Measurements from ENCODE around the gene OR2L2. TPM values are rescaled to one million over a fixed set of nuclear protein-coding genes. Genes with fewer than 3 reads are reported as not detected.

Gene OR2L2, protein sequence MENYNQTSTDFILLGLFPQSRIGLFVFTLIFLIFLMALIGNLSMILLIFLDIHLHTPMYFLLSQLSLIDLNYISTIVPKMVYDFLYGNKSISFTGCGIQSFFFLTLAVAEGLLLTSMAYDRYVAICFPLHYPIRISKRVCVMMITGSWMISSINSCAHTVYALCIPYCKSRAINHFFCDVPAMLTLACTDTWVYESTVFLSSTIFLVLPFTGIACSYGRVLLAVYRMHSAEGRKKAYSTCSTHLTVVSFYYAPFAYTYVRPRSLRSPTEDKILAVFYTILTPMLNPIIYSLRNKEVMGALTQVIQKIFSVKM
- 0.52 TPM for polyA plus RNA-seq
- long read RNA-seq, donor 1 = 0 reads
- long read RNA-seq, donor 2 = 0 reads
- long read RNA-seq, donor 3 = 0 reads
- long read RNA-seq, donor 4 = 0 reads
- long read RNA-seq, donor 5 = 0 reads
- long read RNA-seq, donor 6 = 0 reads
- long read RNA-seq, donor 7, partial matches to known transcripts = 0 of 1 reads
- long read RNA-seq, donor 7, other reads (novel, unspliced or antisense) = 0 of 1 reads
- long read RNA-seq, donor 8 = 0 reads
- long read RNA-seq, donor 9 = 0 reads
- long read RNA-seq, donor 10 = 0 reads
- long read RNA-seq, donor 11 = 0 reads

DNA sequence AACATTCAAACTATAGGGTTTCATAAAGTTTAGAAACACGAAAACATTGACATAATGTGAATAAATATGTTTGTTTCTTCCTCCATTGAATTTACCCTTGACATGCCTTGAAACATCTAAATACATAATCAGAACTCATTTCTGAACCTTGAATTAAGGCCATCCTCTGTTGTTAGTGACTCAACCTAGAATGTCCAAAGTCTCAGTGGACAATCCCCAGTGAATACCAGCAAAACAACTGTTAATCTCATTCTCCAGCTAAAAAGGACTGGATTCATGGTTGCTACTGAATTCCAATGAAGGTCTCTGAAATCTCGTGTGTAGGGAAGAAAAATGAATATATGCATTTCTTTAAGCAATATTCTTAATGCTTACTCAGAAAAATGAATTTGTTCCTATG, at the start of gene OR2L2:
OR2L2 (plus strand) TSS at position 301 of the 400 bp plus-strand sequence. CDS start 8,198 bp downstream, outside the sequence.
- no peaks in the 10 kb centered on the region for H3K27me3 ChIP-seq (ENCODE audit: control insufficient read depth, insufficient read depth, low read length)
- DNase-seq = no peak
- H3K4me3 ChIP-seq (ENCODE audit: low read length) = no peak within 1 kb of the TSS
- 38% methylated on average over 1 of the region's 2 CpGs for WGBS (ENCODE audit: insufficient coverage, low lambda C conversion rate)
- H3K36me3 ChIP-seq (ENCODE audit: control insufficient read depth, insufficient read depth, low read length) = no peaks in the 10 kb centered on the region
- H3K9me3 ChIP-seq (ENCODE audit: control insufficient read depth, low read depth, low read length) = peaks cover 3% of the 10 kb centered on the region
- H3K27ac ChIP-seq (ENCODE audit: low read length) = no peak within 1 kb of the TSS
- no peaks in the 10 kb centered on the region for H3K4me1 ChIP-seq (ENCODE audit: control insufficient read depth, insufficient read depth, low read length)

DNA sequence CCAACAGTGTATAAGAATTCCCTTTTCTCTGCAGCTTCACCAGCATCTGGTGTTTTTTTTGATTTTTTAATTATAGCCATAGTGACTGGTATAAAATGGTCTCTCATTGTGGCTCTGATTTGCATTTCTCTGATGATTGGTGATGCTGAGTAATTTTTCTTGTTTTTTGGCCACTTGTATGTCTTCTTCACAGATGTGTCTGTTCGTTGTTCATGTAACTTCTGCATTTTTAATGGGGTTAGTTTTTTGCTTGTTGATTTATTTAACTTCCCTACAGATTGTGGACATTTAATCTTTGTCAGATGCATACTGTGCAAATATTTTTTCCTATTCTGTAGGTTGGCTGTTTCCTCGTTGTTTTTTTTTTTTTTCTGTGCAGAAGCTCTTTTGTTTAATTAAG, 36.9 kb upstream of the OR2L2 start:
- H3K4me1 ChIP-seq (ENCODE audit: control insufficient read depth, insufficient read depth, low read length) = no peaks in the 10 kb centered on the region
- no peaks in the 10 kb centered on the region for H3K27me3 ChIP-seq (ENCODE audit: control insufficient read depth, insufficient read depth, low read length)
- 88% methylated on average over 1 of the region's 2 CpGs for WGBS (ENCODE audit: insufficient coverage, low lambda C conversion rate)
- DNase-seq = no peak
- H3K4me3 ChIP-seq (ENCODE audit: low read length) = no peak overlapping the region
- no peaks in the 10 kb centered on the region for H3K36me3 ChIP-seq (ENCODE audit: control insufficient read depth, insufficient read depth, low read length)
- H3K9me3 ChIP-seq (ENCODE audit: control insufficient read depth, low read depth, low read length) = peaks cover 8% of the 10 kb centered on the region
- no peak overlapping the region for H3K27ac ChIP-seq (ENCODE audit: low read length)

DNA sequence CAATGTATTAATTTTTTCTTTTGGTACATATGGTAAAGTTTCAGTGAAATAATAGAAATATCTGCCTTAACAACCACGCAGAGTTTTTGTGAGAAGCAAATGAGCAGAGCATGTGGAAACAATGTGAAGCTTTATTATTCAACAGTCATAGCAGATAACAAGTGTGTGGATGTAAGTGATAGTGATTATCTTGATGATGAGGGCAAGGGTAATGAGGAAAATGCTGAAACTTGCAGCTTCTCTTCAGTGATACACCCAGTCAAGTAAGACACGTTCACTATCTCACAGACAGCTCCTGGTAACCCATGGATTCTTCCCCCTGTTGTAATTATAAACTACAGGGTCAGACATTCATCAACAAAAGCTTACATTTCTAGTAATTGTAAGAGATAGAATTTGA, 31.1 kb upstream of the OR2L2 start:
- Histone ChIP-seq H3K27me3 (ENCODE audit: control insufficient read depth, insufficient read depth, low read length) (no peaks in the 10 kb centered on the region), H3K4me3 (ENCODE audit: low read length) (no peak overlapping the region), H3K9me3 (ENCODE audit: control insufficient read depth, low read depth, low read length) (peaks cover 4% of the 10 kb centered on the region), H3K36me3 (ENCODE audit: control insufficient read depth, insufficient read depth, low read length) (no peaks in the 10 kb centered on the region), H3K4me1 (ENCODE audit: control insufficient read depth, insufficient read depth, low read length) (no peaks in the 10 kb centered on the region), H3K27ac (ENCODE audit: low read length) (no peak overlapping the region)
- no peak for DNase-seq
- WGBS (ENCODE audit: insufficient coverage, low lambda C conversion rate) = 40% methylated on average over 1 of the region's 2 CpGs

DNA sequence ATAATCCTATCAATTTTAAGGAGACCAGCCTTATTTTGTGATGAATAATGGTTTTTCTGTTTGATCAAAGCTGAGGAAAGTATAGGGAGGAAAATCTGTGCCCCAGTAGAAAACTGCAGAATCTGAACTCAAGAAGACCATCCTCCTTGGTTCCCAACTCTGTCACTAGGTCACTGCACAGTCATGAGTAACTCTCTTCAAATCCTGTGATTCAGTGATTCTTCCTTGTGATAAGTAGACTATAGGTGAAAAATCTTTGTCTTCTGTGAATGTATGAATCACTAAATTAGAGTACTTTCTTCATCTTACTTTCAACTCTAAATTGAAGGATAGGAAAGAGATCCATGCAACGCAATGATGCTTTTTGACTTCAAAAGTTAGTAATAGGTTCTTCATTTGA, 29.7 kb upstream of the OR2L2 start:
- no peaks in the 10 kb centered on the region for H3K36me3 ChIP-seq (ENCODE audit: control insufficient read depth, insufficient read depth, low read length)
- no peaks in the 10 kb centered on the region for H3K27me3 ChIP-seq (ENCODE audit: control insufficient read depth, insufficient read depth, low read length)
- no peak for DNase-seq
- H3K4me3 ChIP-seq (ENCODE audit: low read length) = no peak overlapping the region
- H3K4me1 ChIP-seq (ENCODE audit: control insufficient read depth, insufficient read depth, low read length) = no peaks in the 10 kb centered on the region
- H3K9me3 ChIP-seq (ENCODE audit: control insufficient read depth, low read depth, low read length) = no peaks in the 10 kb centered on the region
- no peak overlapping the region for H3K27ac ChIP-seq (ENCODE audit: low read length)
- 100% methylated on average over 1 of the region's 1 CpG for WGBS (ENCODE audit: insufficient coverage, low lambda C conversion rate)

DNA sequence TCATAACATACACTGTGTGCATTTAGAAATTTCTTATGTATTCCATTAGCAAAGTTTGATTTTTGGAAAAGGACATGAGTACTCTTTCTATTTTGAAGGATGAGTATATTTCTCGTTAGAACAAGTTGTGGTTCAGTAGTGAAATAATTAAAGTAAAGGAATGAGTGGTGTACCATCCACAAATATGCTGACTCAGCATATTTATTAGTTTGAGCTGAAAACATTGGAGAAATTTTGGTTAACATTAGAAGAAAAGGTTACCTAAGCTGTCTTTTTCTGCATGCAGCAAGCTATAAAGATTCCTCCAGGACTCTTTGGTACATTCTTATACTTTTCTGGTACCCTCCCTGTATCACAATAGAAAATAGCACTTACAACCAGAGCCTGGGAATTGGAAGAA, 22.1 kb upstream of the OR2L2 start:
- H3K36me3 ChIP-seq (ENCODE audit: control insufficient read depth, insufficient read depth, low read length) = no peaks in the 10 kb centered on the region
- no peak overlapping the region for H3K4me3 ChIP-seq (ENCODE audit: low read length)
- DNase-seq = no peak
- H3K27ac ChIP-seq (ENCODE audit: low read length) = no peak overlapping the region
- WGBS (ENCODE audit: insufficient coverage, low lambda C conversion rate) = 80% methylated on average over 1 of the region's 1 CpG
- no peaks in the 10 kb centered on the region for H3K9me3 ChIP-seq (ENCODE audit: control insufficient read depth, low read depth, low read length)
- H3K4me1 ChIP-seq (ENCODE audit: control insufficient read depth, insufficient read depth, low read length) = no peaks in the 10 kb centered on the region
- no peaks in the 10 kb centered on the region for H3K27me3 ChIP-seq (ENCODE audit: control insufficient read depth, insufficient read depth, low read length)

DNA sequence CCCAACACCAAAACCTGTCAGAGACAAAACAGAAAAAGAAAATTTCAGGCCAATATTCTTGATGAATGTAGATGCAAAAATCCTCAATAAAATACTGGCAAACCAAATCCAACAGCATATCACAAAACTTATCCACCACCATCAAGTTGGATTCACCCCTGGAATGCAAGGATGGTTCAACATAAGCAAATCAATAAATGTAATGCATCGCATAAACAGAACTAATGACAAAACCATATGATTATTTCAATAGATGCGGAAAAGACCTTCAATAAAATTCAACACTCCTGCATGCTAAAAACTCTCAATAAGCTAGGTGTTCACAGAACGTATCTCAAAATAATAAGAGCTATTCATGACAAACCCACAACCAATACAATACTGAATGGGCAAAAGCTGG, 20.2 kb upstream of the OR2L2 start:
- Histone ChIP-seq H3K36me3 (ENCODE audit: control insufficient read depth, insufficient read depth, low read length) (no peaks in the 10 kb centered on the region), H3K9me3 (ENCODE audit: control insufficient read depth, low read depth, low read length) (no peaks in the 10 kb centered on the region), H3K4me3 (ENCODE audit: low read length) (no peak overlapping the region), H3K27ac (ENCODE audit: low read length) (no peak overlapping the region), H3K27me3 (ENCODE audit: control insufficient read depth, insufficient read depth, low read length) (no peaks in the 10 kb centered on the region), H3K4me1 (ENCODE audit: control insufficient read depth, insufficient read depth, low read length) (no peaks in the 10 kb centered on the region)
- no CpG with 5 or more reads among the region's 3 CpGs for WGBS (ENCODE audit: insufficient coverage, low lambda C conversion rate)
- DNase-seq = no peak

DNA sequence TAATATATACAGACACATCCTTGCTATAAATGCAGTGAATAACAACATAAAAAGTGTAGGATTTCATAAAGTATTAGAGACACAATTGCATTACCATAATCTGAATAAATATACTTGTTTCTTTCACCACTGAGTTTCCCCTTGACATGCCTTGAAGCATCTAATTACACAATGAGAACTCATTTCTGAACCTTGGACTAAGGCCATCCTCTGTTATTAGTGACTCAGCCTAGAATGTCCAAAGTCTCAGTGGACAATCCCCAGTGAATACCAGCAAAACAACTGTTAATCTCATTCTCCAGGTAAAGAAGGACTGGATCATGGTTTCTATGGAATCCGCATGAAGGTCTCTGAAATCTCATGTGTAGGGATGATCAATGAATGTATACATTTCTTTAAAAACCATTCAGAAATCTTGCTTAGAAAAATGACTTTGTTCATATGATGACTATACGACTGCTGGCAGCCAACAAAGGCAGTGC, 16.6 kb upstream of the OR2L2 start, which contains the start of gene OR2L5:
OR2L5 (plus strand) TSS at position 432 of the 482 bp plus-strand sequence. CDS start 8,288 bp downstream, outside the sequence.
- Histone ChIP-seq H3K9me3 (ENCODE audit: control insufficient read depth, low read depth, low read length) (no peaks in the 10 kb centered on the region), H3K27ac (ENCODE audit: low read length) (no peak within 1 kb of the TSS), H3K4me3 (ENCODE audit: low read length) (no peak within 1 kb of the TSS), H3K4me1 (ENCODE audit: control insufficient read depth, insufficient read depth, low read length) (no peaks in the 10 kb centered on the region), H3K36me3 (ENCODE audit: control insufficient read depth, insufficient read depth, low read length) (no peaks in the 10 kb centered on the region), H3K27me3 (ENCODE audit: control insufficient read depth, insufficient read depth, low read length) (no peaks in the 10 kb centered on the region)
- 100% methylated on average over 1 of the region's 2 CpGs for WGBS (ENCODE audit: insufficient coverage, low lambda C conversion rate)
- no peak for DNase-seq

DNA sequence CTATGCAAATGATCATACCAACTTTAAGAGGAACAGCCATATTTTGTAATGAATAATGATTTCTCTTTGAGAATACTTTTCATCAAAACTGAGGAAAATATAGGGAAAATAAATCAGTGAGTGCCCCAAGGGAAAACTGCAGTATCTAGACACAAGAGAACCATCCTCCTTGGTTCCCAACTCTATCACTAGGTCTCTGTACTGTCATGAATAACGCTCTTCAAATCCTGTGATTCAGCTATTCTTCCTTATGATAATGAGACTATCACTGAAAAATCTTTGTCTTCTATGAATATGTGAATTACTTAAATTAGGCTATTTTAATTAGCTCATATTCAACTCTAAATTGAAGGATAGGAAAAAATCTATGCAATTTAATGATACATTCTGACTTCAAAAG, 14.1 kb upstream of the OR2L2 start:
- H3K27ac ChIP-seq (ENCODE audit: low read length) = no peak overlapping the region
- no peak for DNase-seq
- no peaks in the 10 kb centered on the region for H3K36me3 ChIP-seq (ENCODE audit: control insufficient read depth, insufficient read depth, low read length)
- H3K4me1 ChIP-seq (ENCODE audit: control insufficient read depth, insufficient read depth, low read length) = no peaks in the 10 kb centered on the region
- peaks cover 3% of the 10 kb centered on the region for H3K9me3 ChIP-seq (ENCODE audit: control insufficient read depth, low read depth, low read length)
- H3K4me3 ChIP-seq (ENCODE audit: low read length) = no peak overlapping the region
- WGBS (ENCODE audit: insufficient coverage, low lambda C conversion rate) = no CpG with 5 or more reads among the region's 1 CpG
- H3K27me3 ChIP-seq (ENCODE audit: control insufficient read depth, insufficient read depth, low read length) = no peaks in the 10 kb centered on the region

DNA sequence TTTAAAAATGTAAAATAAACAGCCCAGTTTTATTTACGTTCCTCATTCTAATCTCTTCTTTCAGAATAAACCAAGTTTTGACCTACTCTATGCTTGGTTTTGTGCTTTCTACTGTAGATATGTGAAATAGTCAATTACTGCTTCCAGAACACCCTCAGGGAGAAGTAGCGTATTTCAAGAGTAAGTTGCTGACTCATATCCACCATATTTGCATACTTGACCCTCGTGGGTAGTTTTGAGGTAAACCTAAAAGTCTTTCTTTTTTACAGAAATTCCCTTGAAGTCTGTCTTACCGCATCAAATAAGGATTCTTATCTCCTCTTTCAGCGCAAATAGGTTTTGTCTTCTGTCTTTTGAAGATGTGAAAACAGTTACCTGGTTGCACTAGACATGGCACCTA, 15.3 kb downstream of the OR2L2 start:
- Histone ChIP-seq H3K4me1 (ENCODE audit: control insufficient read depth, insufficient read depth, low read length) (no peaks in the 10 kb centered on the region), H3K9me3 (ENCODE audit: control insufficient read depth, low read depth, low read length) (peaks cover 4% of the 10 kb centered on the region), H3K4me3 (ENCODE audit: low read length) (no peak overlapping the region), H3K36me3 (ENCODE audit: control insufficient read depth, insufficient read depth, low read length) (no peaks in the 10 kb centered on the region), H3K27ac (ENCODE audit: low read length) (no peak overlapping the region), H3K27me3 (ENCODE audit: control insufficient read depth, insufficient read depth, low read length) (no peaks in the 10 kb centered on the region)
- no peak for DNase-seq
- WGBS (ENCODE audit: insufficient coverage, low lambda C conversion rate) = 86% methylated on average over 2 of the region's 5 CpGs

DNA sequence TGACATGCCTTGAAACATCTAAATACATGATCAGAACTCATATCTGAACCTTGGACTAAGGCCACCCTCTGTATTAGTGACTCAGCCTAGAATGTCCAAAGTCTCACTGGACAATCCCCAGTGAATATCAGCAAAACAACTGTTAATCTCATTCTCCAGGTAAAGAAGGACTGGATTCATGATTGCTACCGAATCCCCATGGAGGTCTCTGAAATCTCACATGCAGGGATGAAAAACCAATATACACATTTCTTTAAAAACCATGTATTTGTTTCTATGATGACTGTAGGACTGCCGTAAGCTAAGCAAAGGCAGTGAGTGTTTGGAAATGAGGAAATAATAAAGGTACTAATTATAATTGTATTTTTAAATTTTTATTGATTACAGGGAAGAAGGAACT, 16.7 kb downstream of the OR2L2 start, which contains the start of gene OR2L3:
OR2L3 (plus strand) TSS at position 301 of the 400 bp plus-strand sequence. CDS start 13,846 bp downstream, outside the sequence.
- no peaks in the 10 kb centered on the region for H3K4me1 ChIP-seq (ENCODE audit: control insufficient read depth, insufficient read depth, low read length)
- no peak for DNase-seq
- peaks cover 4% of the 10 kb centered on the region for H3K9me3 ChIP-seq (ENCODE audit: control insufficient read depth, low read depth, low read length)
- no peak within 1 kb of the TSS for H3K4me3 ChIP-seq (ENCODE audit: low read length)
- 86% methylated on average over 1 of the region's 2 CpGs for WGBS (ENCODE audit: insufficient coverage, low lambda C conversion rate)
- H3K27me3 ChIP-seq (ENCODE audit: control insufficient read depth, insufficient read depth, low read length) = no peaks in the 10 kb centered on the region
- no peaks in the 10 kb centered on the region for H3K36me3 ChIP-seq (ENCODE audit: control insufficient read depth, insufficient read depth, low read length)
- no peak within 1 kb of the TSS for H3K27ac ChIP-seq (ENCODE audit: low read length)

Data from large intestine (tissue), 12 donors.